KMS-11 (cell line): ENCODE results near the gene MNX1.

Source experiments
- H2AFZ ChIP-seq: fragments of 200-600 bp; sonication (generic); 2 replicates; pipeline ENCODE4 v1.6.1; 2016; ENCODE audit warnings: antibody characterized with exemption, mixed run types, low read depth
- H3K27ac ChIP-seq: fragments of 200-600 bp; sonication (generic); 2 replicates; pipeline ENCODE4 v1.6.1; 2016; ENCODE audit warnings: mild to moderate bottlenecking, mixed run types
- H3K27me3 ChIP-seq: fragments of 200-600 bp; sonication (generic); 2 replicates; pipeline ENCODE4 v1.6.1; 2017; ENCODE audit warnings: mild to moderate bottlenecking, low read depth, mixed run types, moderate library complexity; ENCODE audit not compliant: insufficient read depth
- H3K36me3 ChIP-seq: fragments of 200-600 bp; sonication (generic); 2 replicates; pipeline ENCODE4 v1.6.1; 2017; ENCODE audit warnings: mild to moderate bottlenecking, mixed run types; ENCODE audit not compliant: insufficient read depth
- H3K4me1 ChIP-seq: fragments of 200-600 bp; sonication (generic); 2 replicates; pipeline ENCODE4 v1.6.1; 2016; ENCODE audit warnings: mild to moderate bottlenecking, low read depth, mixed run types; ENCODE audit not compliant: poor library complexity, severe bottlenecking
- H3K4me2 ChIP-seq: fragments of 200-600 bp; sonication (generic); 2 replicates; pipeline ENCODE4 v1.7.0; 2016; ENCODE audit warnings: mild to moderate bottlenecking, mixed run types
- H3K4me3 ChIP-seq: fragments of 200-600 bp; sonication (generic); IDR thresholded peaks from 2 replicates; pipeline ENCODE4 v1.6.1; 2017; ENCODE audit warnings: low read depth, low read length, mixed read lengths; ENCODE audit not compliant: insufficient read depth
- H3K79me2 ChIP-seq: fragments of 200-600 bp; sonication (generic); 2 replicates; pipeline ENCODE4 v1.6.1; 2016; ENCODE audit warnings: low read depth, mixed run types; ENCODE audit not compliant: insufficient read depth
- H3K9ac ChIP-seq: fragments of 200-600 bp; sonication (generic); 2 replicates; pipeline ENCODE4 v1.6.1; 2016; ENCODE audit warnings: mild to moderate bottlenecking, mixed run types
- H4K20me1 ChIP-seq: fragments of 200-600 bp; sonication (generic); 2 replicates; pipeline ENCODE4 v1.6.1; 2016; ENCODE audit warnings: mild to moderate bottlenecking, mixed run types; ENCODE audit not compliant: insufficient read depth
- TF ChIP-seq, protein P1 (sequence below): fragments of 200-600 bp; sonication (generic); conservative IDR thresholded peaks from 2 replicates; pipeline ENCODE4 v1.6.1; 2017; ENCODE audit warnings: low read depth, mild to moderate bottlenecking, antibody characterized with exemption, low read length, moderate library complexity, mixed read lengths

Gene MNX1

DNA sequence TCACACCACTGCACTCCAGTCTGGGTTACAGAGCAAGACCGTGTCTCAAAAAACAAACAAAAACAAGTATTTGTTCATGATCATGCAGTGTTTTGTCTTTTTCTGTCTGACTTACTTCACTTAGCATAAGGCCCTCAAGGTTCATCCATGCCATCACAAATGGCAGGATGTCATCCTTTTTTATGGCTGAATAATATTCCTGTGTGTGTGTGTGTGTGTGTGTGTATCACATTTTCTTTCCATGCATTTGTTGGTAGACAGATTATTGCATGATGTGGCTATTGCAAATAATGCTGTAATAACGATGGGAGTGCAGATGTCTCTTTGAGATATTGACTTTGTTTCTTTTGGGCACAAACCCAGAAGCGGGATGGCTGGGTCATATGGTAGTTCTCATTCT, 14.3 kb upstream of the MNX1 start:
- Histone ChIP-seq H3K9ac (no peak overlapping the region), H2AFZ (no peak overlapping the region), H3K4me2 (no peak overlapping the region), H3K4me1 (no peaks in the 10 kb centered on the region), H3K27me3 (no peaks in the 10 kb centered on the region), H3K36me3 (no peaks in the 10 kb centered on the region), H3K4me3 (no peak overlapping the region), H3K27ac (no peak overlapping the region), H4K20me1 (no peaks in the 10 kb centered on the region), H3K79me2 (no peaks in the 10 kb centered on the region)
- TF ChIP-seq, protein P1, sequence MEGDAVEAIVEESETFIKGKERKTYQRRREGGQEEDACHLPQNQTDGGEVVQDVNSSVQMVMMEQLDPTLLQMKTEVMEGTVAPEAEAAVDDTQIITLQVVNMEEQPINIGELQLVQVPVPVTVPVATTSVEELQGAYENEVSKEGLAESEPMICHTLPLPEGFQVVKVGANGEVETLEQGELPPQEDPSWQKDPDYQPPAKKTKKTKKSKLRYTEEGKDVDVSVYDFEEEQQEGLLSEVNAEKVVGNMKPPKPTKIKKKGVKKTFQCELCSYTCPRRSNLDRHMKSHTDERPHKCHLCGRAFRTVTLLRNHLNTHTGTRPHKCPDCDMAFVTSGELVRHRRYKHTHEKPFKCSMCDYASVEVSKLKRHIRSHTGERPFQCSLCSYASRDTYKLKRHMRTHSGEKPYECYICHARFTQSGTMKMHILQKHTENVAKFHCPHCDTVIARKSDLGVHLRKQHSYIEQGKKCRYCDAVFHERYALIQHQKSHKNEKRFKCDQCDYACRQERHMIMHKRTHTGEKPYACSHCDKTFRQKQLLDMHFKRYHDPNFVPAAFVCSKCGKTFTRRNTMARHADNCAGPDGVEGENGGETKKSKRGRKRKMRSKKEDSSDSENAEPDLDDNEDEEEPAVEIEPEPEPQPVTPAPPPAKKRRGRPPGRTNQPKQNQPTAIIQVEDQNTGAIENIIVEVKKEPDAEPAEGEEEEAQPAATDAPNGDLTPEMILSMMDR: no peak

GRCh38 chr7:157023589-157023905, 13.1 kb upstream of the MNX1 start:
- TF ChIP-seq, protein P1: no peak
- no peak overlapping the region for H3K27ac ChIP-seq
- no peak overlapping the region for H3K9ac ChIP-seq
- H3K36me3 ChIP-seq: no peaks in the 10 kb centered on the region
- H3K27me3 ChIP-seq: no peaks in the 10 kb centered on the region
- H4K20me1 ChIP-seq: no peaks in the 10 kb centered on the region
- H3K4me3 ChIP-seq: no peak overlapping the region
- no peak overlapping the region for H2AFZ ChIP-seq
- peaks cover 5% of the 10 kb centered on the region for H3K4me1 ChIP-seq
- no peaks in the 10 kb centered on the region for H3K79me2 ChIP-seq
- H3K4me2 ChIP-seq: no peak overlapping the region

GRCh38 chr7:157022681-157023588, 12.5 kb upstream of the MNX1 start:
- H3K4me2 ChIP-seq: no peak overlapping the region
- H3K27ac ChIP-seq: no peak overlapping the region
- no peaks in the 10 kb centered on the region for H3K36me3 ChIP-seq
- H3K4me1 ChIP-seq: peaks cover 11% of the 10 kb centered on the region
- H3K79me2 ChIP-seq: no peaks in the 10 kb centered on the region
- H2AFZ ChIP-seq: no peak overlapping the region
- H3K9ac ChIP-seq: no peak overlapping the region
- H3K27me3 ChIP-seq: no peaks in the 10 kb centered on the region
- H4K20me1 ChIP-seq: no peaks in the 10 kb centered on the region
- TF ChIP-seq, protein P1: no peak
- H3K4me3 ChIP-seq: no peak overlapping the region

GRCh38 chr7:157021871-157022680, 11.6 kb upstream of the MNX1 start:
- Histone ChIP-seq H3K4me2 (no peak overlapping the region), H2AFZ (no peak overlapping the region), H3K36me3 (no peaks in the 10 kb centered on the region), H3K9ac (no peak overlapping the region), H3K27me3 (no peaks in the 10 kb centered on the region), H3K4me1 (peaks cover 19% of the 10 kb centered on the region), H3K4me3 (no peak overlapping the region), H3K27ac (no peak overlapping the region), H4K20me1 (no peaks in the 10 kb centered on the region), H3K79me2 (no peaks in the 10 kb centered on the region)
- TF ChIP-seq, protein P1: no peak
